ENCODE data around the gene FUT6. TPM values are rescaled to one million over a fixed set of nuclear protein-coding genes. Genes with fewer than 3 reads are reported as not detected.

The FUT6 gene
- total and polyA plus RNA-seq, 2 donors from 2014 or later: 13.0 to 58.4 TPM

DNA sequence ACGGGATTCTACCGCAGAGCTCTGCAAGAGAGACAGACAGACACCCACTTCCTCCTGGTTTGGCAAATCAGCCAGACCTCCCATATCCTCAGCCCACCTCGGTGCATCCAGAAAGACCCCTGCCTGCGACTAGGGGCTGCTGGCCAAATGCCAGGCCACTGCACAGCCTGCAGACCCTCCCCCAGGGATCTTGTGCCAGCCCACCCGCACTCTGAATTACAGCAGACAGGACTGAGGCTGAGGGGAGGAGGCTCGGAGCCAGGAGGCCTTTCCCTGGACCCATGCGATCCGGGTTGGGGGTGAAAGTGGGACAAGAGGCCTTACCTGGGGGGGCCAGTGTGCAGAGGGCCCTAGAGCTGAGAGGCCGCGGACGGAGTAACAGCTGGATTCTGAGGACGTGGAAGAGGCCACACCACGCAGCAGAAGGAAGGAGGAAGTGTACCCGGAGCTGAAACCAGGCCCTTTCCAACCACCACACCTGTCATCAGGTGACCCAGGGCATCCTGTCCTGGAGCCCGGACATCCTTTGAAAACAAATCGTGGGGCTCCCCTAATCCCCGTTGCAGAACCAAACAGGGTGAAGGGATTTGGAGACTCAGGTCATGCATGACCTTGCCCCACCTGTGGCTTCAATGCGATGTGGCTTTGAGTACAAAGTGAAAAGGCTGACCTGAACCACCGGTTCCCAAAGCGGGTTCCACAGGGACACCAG is 993 bp downstream of the FUT6 start:
- DNase-seq: peak in 1 of 5 donors; percentile 59
- Histone ChIP-seq H3K9ac (ENCODE audit: low read length in 3 of 3) (peak overlapping the region in 2 of 3 donors; percentile 49 to 90), H3K4me1 (ENCODE audit: control insufficient read depth in 2 of 3, insufficient read depth in 2 of 3, low read depth in 1 of 3, low read length in 3 of 3) (no peaks in the 10 kb centered on the region), H3K36me3 (ENCODE audit: control insufficient read depth in 2 of 3, insufficient read depth in 3 of 3, low read length in 3 of 3) (no peaks in the 10 kb centered on the region), H3K9me3 (ENCODE audit: control insufficient read depth in 2 of 3, insufficient read depth in 1 of 3, low read length in 3 of 3) (no peaks in the 10 kb centered on the region), H3K27me3 (ENCODE audit: control insufficient read depth, insufficient read depth, low read length) (no peaks in the 10 kb centered on the region), H3K4me3 (ENCODE audit: low read length in 3 of 3) (peak overlapping the region in 2 of 3 donors; percentile 80 to 84), H3K27ac (ENCODE audit: low read depth in 2 of 2, low read length in 2 of 2) (peak overlapping the region; percentile 89 to 90)
- no peak for FAIRE-seq
- intact Hi-C loops (cut with DNase I): no loop called here
- TF ChIP-seq, protein P1, sequence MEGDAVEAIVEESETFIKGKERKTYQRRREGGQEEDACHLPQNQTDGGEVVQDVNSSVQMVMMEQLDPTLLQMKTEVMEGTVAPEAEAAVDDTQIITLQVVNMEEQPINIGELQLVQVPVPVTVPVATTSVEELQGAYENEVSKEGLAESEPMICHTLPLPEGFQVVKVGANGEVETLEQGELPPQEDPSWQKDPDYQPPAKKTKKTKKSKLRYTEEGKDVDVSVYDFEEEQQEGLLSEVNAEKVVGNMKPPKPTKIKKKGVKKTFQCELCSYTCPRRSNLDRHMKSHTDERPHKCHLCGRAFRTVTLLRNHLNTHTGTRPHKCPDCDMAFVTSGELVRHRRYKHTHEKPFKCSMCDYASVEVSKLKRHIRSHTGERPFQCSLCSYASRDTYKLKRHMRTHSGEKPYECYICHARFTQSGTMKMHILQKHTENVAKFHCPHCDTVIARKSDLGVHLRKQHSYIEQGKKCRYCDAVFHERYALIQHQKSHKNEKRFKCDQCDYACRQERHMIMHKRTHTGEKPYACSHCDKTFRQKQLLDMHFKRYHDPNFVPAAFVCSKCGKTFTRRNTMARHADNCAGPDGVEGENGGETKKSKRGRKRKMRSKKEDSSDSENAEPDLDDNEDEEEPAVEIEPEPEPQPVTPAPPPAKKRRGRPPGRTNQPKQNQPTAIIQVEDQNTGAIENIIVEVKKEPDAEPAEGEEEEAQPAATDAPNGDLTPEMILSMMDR (IDR thresholded peaks at IDR 0.05; ENCODE audit: borderline replicate concordance, extremely low read depth, insufficient read depth): no peak

DNA sequence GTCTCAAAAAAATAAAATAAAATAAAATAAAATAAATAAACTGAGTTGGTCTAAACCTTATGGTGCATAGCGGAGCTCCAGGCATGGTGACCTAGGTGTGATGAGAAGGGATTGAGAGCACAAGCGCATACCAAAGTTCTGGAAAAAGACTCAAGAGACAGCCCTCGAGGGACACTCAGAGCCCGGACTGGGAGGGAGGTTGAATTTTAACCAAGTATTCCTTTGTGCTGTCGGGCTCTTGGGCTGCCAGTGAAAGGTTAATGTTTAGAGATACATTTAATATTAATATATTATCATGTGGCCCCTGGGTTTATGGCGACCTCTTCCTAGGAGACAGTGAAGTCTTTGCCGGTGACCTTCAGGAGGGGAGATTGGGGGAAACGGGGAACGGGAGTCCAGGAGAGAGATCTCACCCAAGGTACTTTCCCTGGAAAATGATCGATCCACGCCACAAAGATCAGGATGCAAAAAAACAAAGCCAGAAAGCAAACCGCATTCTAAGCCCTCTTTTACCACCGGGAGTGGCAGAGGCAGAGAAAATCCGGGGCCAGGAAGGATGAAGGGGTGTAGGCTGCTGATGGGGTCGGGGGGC is 1.6 kb downstream of the FUT6 start:
- H3K4me1 ChIP-seq (ENCODE audit: control insufficient read depth in 2 of 3, insufficient read depth in 2 of 3, low read depth in 1 of 3, low read length in 3 of 3): no peaks in the 10 kb centered on the region
- peak in 2 of 5 donors; percentile 48 to 62 for DNase-seq
- intact Hi-C loops (cut with DNase I): no loop called here
- no peaks in the 10 kb centered on the region for H3K9me3 ChIP-seq (ENCODE audit: control insufficient read depth in 2 of 3, insufficient read depth in 1 of 3, low read length in 3 of 3)
- peak overlapping the region; percentile 89 to 90 for H3K27ac ChIP-seq (ENCODE audit: low read depth in 2 of 2, low read length in 2 of 2)
- no peaks in the 10 kb centered on the region for H3K27me3 ChIP-seq (ENCODE audit: control insufficient read depth, insufficient read depth, low read length)
- H3K4me3 ChIP-seq (ENCODE audit: low read length in 3 of 3): peak overlapping the region in 2 of 3 donors; percentile 80 to 84
- TF ChIP-seq, protein P1 (IDR thresholded peaks at IDR 0.05; ENCODE audit: borderline replicate concordance, extremely low read depth, insufficient read depth): no peak
- H3K9ac ChIP-seq (ENCODE audit: low read length in 3 of 3): peak overlapping the region in 2 of 3 donors; percentile 49 to 90
- FAIRE-seq: no peak
- peaks cover 0 to under 1% (median 0%) of the 10 kb centered on the region in 3 donors for H3K36me3 ChIP-seq (ENCODE audit: control insufficient read depth in 2 of 3, insufficient read depth in 3 of 3, low read length in 3 of 3)

DNA sequence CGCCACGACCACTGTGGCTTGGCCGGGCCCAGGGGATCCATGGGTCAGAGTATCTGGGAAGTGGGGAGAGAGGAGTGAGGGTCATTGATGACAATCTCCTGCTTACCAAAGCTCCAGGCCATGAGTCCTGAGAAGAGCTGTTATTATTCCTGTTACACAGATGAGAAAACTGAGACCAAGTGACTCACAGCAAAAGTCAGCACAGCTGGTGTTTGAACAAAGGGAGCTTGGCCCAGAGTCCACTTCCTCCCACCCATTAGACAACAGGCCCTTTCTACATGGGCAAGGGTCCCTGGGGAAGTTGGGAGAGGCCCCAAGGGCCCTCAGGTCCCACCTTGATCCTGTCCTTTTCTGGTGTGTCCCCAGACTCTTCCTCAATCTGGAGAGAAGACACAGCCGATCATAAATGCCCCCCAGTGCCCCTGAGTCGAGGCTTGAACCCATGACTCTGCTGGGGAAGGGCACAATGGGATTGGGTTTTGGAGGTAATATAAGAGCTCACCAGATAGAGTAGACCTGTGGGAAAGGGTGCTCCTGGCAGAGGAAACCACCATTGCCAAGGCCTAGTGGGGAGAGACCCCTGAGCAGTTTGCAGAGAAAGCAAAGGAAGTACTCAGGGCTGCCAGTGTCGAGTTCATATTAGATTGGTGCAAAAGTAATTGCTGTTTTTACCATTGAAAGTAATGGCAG is 6.8 kb downstream of the FUT6 start:
- no peak for DNase-seq
- intact Hi-C loops (cut with DNase I): no loop called here
- no peak for FAIRE-seq
- Histone ChIP-seq H3K9me3 (ENCODE audit: control insufficient read depth in 2 of 3, insufficient read depth in 1 of 3, low read length in 3 of 3) (no peaks in the 10 kb centered on the region), H3K27ac (ENCODE audit: low read depth in 2 of 2, low read length in 2 of 2) (no peak overlapping the region), H3K4me3 (ENCODE audit: low read length in 3 of 3) (peak overlapping the region in 1 of 3 donors; percentile 35), H3K4me1 (ENCODE audit: control insufficient read depth in 2 of 3, insufficient read depth in 2 of 3, low read depth in 1 of 3, low read length in 3 of 3) (peaks cover 0 to 10% (median 3%) of the 10 kb centered on the region in 3 donors), H3K9ac (ENCODE audit: low read length in 3 of 3) (no peak overlapping the region), H3K27me3 (ENCODE audit: control insufficient read depth, insufficient read depth, low read length) (no peaks in the 10 kb centered on the region), H3K36me3 (ENCODE audit: control insufficient read depth in 2 of 3, insufficient read depth in 3 of 3, low read length in 3 of 3) (peaks cover 0 to 3% (median 0%) of the 10 kb centered on the region in 3 donors)
- TF ChIP-seq, protein P1 (IDR thresholded peaks at IDR 0.05; ENCODE audit: borderline replicate concordance, extremely low read depth, insufficient read depth): no peak
